IPS-18a (cell line): Measurements from ENCODE around the gene STARD10.
A peak's percentile ranks its signal among the peaks of the same experiment; 100 is the strongest.

Source experiments
- H3K27ac ChIP-seq: one replicate; pipeline ENCODE4 v1.5.1; 2013; ENCODE audit warnings: low read length
- H3K27me3 ChIP-seq: one replicate; pipeline ENCODE4 v1.6.1; 2013; ENCODE audit warnings: mild to moderate bottlenecking, low read length; ENCODE audit not compliant: control insufficient read depth, insufficient read depth
- H3K36me3 ChIP-seq: one replicate; pipeline ENCODE4 v1.6.1; 2013; ENCODE audit warnings: low read depth, low read length; ENCODE audit not compliant: control insufficient read depth
- H3K4me1 ChIP-seq: one replicate; pipeline ENCODE4 v1.6.1; 2013; ENCODE audit warnings: low read depth, low read length; ENCODE audit not compliant: control insufficient read depth
- H3K4me3 ChIP-seq: one replicate; pipeline ENCODE4 v1.5.1; 2013; ENCODE audit warnings: low read length
- H3K9ac ChIP-seq: one replicate; pipeline ENCODE4 v1.6.1; 2013; ENCODE audit warnings: mild to moderate bottlenecking, low read length, moderate library complexity
- H3K9me3 ChIP-seq: one replicate; pipeline ENCODE4 v1.6.1; 2013; ENCODE audit warnings: low read depth, low read length; ENCODE audit not compliant: control insufficient read depth

The STARD10 gene

DNA sequence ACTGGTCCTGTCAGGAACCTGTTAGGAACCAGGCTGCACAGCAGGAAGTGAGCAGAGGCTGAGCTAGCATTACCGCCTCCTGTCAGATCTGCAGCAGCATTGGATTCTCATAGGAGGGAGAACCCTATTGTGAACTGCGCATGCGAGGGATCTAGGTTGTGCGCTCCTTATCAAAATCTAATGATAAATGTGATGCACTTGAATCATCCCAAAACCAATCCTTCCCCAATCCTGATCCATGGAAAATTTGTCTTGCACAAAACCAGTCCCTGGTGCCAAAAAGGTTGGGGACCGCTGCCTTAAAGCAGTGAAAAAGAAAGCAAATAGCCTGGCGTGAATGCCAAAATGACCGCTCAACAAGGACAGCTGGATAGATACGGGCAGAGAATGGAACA, 39.7 kb downstream of the STARD10 start:
- Histone ChIP-seq H3K36me3 (no peaks in the 10 kb centered on the region), H3K4me1 (peaks cover 6% of the 10 kb centered on the region), H3K27ac (no peak overlapping the region)

DNA sequence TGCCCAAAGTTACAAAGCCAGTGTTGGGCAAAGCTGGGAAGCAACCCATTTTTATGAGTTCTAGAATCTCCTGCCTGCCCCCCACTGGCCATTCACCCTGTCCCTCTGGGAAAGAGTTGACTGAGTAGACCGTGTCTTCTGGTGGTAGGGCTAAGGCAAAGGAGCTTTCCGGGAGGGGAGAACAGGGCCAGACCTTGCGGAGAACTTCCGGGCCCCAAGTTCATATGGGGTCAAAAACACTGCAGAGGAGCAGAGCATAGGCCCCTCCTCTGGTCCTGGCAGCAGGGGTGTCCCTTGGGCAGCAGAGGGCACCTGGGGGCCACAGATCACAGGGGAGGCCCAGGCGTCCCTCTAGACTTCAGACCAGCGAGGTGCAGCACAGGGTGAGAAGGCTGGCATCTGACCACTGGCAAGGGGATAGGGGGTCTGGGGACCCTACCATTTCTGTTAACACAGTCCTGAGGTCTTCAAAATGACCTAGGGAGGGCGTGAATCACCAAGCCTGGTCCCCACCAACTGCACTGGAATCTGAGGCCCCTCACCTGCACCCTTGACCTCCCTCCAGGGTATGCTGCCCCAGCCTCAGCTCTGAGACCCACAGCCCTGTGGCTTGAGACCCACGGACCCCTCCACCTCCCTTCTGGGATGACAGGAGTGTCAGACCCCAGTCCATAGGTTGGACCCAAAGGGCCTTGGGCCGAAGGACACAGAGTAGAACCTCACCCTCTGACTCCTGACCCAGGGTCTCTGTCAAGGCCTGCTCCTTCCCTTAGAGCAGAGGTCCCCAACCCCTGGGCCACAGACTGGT, 40.3 kb downstream of the STARD10 start:
- Histone ChIP-seq H3K9ac (no peak overlapping the region), H3K27me3 (no peaks in the 10 kb centered on the region), H3K27ac (no peak overlapping the region), H3K9me3 (no peaks in the 10 kb centered on the region), H3K36me3 (no peaks in the 10 kb centered on the region), H3K4me1 (peaks cover 6% of the 10 kb centered on the region), H3K4me3 (peak overlapping the region; percentile 73)

More for the DNA sequence above, 39.7 kb downstream of the STARD10 start:
- Histone ChIP-seq H3K27me3 (no peaks in the 10 kb centered on the region), H3K9ac (no peak overlapping the region), H3K4me3 (no peak overlapping the region), H3K9me3 (no peaks in the 10 kb centered on the region)

DNA sequence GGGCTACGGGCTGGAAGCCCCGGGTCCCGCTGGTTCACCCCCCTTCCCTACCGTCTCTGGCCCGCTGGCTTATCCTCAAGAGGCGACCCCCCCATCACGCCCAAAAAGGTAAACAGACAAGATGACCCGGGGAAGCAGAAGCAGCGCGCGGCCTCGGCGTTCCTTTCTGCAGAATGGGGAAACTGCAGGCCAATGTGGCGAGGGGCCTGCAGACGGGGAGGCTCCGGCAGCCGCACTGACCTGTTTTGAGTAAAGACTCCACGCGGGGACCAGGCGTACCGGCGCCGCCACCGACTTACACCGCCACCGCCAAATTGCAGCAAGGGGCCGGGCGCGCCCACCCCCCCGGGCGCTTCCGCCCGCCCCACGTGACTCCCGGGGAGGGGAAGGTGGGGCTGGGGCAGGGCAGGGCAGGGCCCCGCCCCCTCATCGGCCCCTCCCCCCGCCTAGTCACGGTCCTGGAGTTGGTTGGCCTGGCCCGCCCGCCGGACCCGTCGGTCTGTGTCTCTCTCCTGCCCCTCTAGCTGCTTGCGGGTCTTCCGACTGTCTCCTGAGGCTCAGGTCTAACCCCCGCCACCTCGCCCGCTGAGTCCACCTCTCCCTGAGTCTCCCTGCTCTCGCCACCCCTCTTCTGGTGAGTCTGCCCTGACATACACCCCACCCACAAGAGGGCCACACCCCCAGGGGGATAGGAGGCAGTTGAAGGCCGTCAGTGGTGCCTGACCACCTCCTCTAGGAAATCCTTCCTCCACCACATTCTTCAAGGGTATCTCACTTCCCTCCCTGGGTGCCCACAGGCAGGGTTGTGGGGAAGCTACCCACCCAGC, 41.5 kb downstream of the STARD10 start, which contains the start of gene ARAP1:
Gene ARAP1, minus strand, starts transcription at position 321 of the 827 bp plus-strand sequence. CDS start 25,280 bp downstream, outside the sequence.
- H3K4me1 ChIP-seq = peaks cover 6% of the 10 kb centered on the region
- H3K9me3 ChIP-seq = no peaks in the 10 kb centered on the region
- H3K27me3 ChIP-seq = no peaks in the 10 kb centered on the region
- H3K27ac ChIP-seq = peak within 1 kb of the TSS; percentile 24
- peak within 1 kb of the TSS; percentile 73 for H3K4me3 ChIP-seq
- H3K9ac ChIP-seq = peak within 1 kb of the TSS; percentile 76
- no peaks in the 10 kb centered on the region for H3K36me3 ChIP-seq

DNA sequence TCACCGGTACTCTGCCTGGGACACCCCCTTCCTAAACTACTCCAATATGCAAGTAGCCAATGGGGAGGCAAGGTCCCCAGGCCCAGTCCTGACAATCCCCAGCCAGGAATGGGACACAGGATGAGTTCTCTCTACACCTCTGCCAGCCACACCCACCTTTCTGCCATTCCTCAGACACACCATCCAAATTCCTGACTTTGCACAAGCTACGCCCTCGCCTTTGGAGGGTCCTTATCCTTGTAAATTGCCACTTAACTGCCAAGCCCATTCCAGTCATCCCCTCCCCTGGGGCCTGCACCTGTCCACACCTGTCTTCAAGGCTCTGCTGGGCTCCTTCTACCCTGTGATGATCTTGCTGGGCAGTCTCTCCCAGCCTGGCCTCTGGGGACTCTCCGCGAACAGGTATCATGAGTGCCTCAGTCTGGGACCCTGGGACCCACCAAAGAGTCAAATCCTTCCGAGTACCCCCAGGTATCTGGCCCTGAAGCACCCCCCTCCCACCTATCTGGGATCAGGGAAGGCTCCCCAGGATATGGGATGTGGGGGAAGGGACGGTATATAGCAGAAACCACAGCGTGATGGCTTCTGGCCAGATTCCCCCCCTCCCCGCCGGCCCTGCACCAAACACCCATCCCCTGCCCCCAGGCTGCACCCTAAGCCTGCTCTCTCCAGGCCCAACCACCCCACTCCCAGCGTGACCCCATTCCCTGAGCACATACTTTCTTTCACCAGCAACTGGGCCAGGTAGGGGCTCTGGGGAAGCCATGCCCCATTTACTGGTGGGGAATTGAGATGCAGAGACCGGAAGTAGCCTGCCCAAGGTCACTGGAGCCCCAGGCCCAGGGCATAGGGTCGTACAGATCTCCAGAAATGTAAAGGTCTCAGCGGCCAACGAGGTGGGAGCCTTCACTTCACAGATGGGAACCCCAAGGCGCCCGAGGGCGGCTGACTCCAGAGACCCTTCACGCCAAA, 42.4 kb downstream of the STARD10 start:
- H3K27me3 ChIP-seq = no peaks in the 10 kb centered on the region
- H3K9me3 ChIP-seq = no peaks in the 10 kb centered on the region
- H3K36me3 ChIP-seq = no peaks in the 10 kb centered on the region
- peak overlapping the region; percentile 24 for H3K27ac ChIP-seq
- H3K4me3 ChIP-seq = peak overlapping the region; percentile 73
- peak overlapping the region; percentile 76 for H3K9ac ChIP-seq
- peaks cover 6% of the 10 kb centered on the region for H3K4me1 ChIP-seq

DNA sequence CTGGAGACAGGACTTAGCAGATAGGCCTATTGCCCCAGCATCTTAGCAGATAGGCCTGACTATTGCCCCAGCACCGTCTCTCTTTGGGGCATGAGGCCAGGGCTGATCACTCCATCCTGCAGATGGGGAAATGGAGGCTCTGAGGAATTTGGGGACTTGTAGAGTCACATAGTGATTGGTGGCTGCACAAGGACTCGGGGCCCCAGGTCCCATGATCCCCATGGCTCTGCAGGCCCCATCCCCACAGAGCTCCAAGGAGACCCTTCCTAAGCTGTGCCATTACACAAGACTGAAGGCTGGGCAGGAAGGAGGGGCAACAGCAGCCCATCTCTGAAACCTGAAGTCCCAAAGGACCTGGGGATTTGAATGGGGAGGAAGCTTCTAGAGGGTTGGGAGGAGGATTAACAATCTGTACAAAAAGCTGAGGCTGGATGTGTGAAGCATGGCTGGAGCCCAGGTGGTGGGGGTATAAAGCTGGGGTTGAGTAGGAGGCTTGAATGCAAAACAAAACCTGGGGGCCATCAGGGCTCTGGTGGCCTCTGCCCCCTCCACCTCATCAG, 43.2 kb downstream of the STARD10 start:
- H3K4me3 ChIP-seq = peak overlapping the region; percentile 73
- H3K27me3 ChIP-seq = no peaks in the 10 kb centered on the region
- peaks cover 6% of the 10 kb centered on the region for H3K4me1 ChIP-seq
- no peak overlapping the region for H3K9ac ChIP-seq
- H3K9me3 ChIP-seq = no peaks in the 10 kb centered on the region
- H3K36me3 ChIP-seq = no peaks in the 10 kb centered on the region
- no peak overlapping the region for H3K27ac ChIP-seq

DNA sequence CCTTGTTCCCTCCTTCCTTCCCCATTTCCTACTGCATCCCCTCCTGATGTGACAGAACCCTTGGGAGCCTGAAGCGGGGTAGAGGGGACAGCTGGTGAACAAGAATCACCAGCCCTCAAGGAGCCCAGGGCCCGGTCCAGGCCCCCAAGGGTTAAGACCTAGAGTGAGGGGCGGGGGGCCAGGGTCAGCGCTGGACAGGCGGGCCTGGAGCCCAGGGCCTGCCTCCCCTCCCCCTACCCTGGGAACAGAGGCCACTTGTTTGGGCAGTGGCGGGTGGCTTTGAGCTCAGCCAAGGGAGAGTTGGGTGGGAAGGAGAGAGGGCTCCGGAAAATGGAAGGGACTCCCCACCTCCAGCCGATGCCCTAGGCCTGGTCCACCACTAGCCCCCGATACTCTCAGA, 43.8 kb downstream of the STARD10 start:
- no peaks in the 10 kb centered on the region for H3K36me3 ChIP-seq
- H3K27me3 ChIP-seq = no peaks in the 10 kb centered on the region
- H3K4me1 ChIP-seq = peaks cover 6% of the 10 kb centered on the region
- H3K4me3 ChIP-seq = no peak overlapping the region
- H3K9me3 ChIP-seq = no peaks in the 10 kb centered on the region
- no peak overlapping the region for H3K27ac ChIP-seq
- H3K9ac ChIP-seq = no peak overlapping the region

DNA sequence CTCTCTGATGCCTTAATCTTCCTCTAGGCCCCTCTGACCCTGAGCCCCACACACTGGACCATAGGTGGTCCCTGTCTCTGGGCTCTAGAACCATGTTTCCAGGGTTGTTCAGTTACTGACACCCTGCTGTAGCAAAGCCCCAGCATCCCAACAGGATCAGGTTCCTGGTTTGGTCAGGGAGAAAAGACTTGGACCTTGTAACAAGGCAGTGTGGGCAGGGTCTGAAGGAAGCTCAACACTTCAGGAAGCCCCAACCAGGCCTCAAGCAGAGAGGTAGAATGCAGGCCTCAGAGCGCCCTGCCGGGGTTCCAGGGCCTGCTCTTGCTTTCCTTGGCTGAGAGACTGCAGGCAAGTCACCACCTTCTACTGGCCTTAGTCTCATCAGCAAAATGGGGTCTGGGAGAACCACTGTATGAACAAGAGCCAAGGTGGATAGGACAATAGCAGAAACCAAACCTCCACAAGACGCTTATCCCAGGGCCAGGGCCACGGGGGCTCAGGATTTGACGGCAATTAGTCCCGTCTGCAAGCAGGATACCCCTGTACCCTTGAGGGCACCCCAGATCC, 46.5 kb downstream of the STARD10 start:
- no peak overlapping the region for H3K4me3 ChIP-seq
- no peaks in the 10 kb centered on the region for H3K36me3 ChIP-seq
- H3K4me1 ChIP-seq = no peaks in the 10 kb centered on the region
- no peaks in the 10 kb centered on the region for H3K9me3 ChIP-seq
- no peak overlapping the region for H3K27ac ChIP-seq
- no peak overlapping the region for H3K9ac ChIP-seq
- no peaks in the 10 kb centered on the region for H3K27me3 ChIP-seq

DNA sequence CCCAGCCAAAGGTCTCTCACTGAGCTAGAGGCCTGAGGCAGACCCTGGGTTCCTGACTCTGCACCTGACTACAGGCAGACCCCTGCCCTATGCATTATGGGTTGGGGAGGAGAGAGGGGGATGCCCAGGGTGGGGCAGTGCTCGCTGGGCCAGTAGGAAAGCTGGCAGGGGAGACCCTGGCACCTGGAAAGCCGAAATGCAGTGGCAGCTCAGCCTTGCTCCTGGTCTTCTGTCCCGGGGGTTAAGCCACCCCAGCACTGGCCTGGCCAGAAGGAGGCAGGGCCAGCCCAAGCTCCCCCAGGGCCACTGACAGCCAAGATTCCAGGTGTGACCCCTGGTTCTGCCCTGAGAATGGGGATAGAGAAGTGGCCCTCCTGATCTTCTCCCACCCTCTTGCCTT, 47.0 kb downstream of the STARD10 start:
- Histone ChIP-seq H3K4me3 (no peak overlapping the region), H3K9ac (no peak overlapping the region), H3K27ac (no peak overlapping the region)

DNA sequence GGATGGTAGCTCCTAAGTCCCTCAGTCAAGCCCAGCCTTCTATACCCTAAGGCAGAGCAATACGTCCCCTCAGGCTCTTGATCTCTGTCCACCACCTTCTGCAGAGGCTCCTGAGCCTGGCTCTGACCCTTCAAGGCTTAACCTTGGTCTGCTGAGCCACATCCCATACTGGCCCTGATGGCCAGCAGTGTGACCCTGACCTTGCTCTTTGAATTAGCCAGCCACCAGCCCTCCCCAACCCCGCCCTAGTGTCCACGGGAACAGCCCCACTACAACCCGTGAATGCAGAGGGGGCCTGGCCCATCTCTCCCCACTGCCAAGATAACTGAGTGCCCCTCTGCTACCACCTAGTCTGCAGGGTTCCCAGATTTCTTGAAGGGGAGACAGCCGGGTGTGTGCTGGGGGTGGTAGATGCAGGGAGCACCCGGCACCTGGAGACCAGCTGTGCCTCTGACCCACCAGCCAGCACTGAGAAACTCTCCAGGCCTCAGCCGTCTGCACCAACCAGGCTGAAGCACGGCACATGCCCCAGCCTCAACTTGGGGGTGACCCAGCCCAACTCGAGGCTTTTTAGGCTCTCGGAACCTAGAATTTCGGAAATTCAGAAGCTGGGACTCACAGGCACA, 47.8 kb downstream of the STARD10 start:
- Histone ChIP-seq H3K4me3 (no peak overlapping the region), H3K9me3 (no peaks in the 10 kb centered on the region), H3K36me3 (no peaks in the 10 kb centered on the region), H3K27ac (no peak overlapping the region), H3K27me3 (no peaks in the 10 kb centered on the region), H3K4me1 (peaks cover 10% of the 10 kb centered on the region), H3K9ac (no peak overlapping the region)

More for the DNA sequence above, 47.0 kb downstream of the STARD10 start:
- H3K36me3 ChIP-seq = no peaks in the 10 kb centered on the region
- H3K9me3 ChIP-seq = no peaks in the 10 kb centered on the region
- H3K4me1 ChIP-seq = peaks cover 2% of the 10 kb centered on the region
- no peaks in the 10 kb centered on the region for H3K27me3 ChIP-seq

DNA sequence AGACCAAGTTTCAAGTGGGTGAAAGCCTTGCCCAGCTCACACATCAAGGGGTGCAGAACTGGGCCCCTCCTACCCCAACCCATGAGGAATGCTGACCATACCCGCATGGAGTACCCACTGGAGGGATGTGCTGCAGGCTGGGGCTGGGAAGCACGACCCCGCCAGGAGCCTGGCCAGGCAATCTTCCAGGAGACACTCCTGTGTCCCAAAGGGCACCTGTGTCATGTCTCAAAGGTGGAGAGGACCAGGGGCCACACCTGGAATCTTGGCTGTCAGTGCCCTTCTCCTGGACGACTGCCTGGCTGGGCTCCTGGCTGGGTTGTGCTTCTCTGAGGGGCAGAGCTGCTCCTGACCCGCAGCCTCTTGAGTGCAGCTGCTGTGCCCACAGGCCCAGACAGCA, 48.3 kb downstream of the STARD10 start:
- no peaks in the 10 kb centered on the region for H3K36me3 ChIP-seq
- no peaks in the 10 kb centered on the region for H3K27me3 ChIP-seq
- H3K9me3 ChIP-seq = no peaks in the 10 kb centered on the region
- no peak overlapping the region for H3K9ac ChIP-seq
- H3K4me3 ChIP-seq = no peak overlapping the region
- peaks cover 15% of the 10 kb centered on the region for H3K4me1 ChIP-seq
- H3K27ac ChIP-seq = no peak overlapping the region
